ENCODE data around the gene ADAMTS12. TPM values are rescaled to one million over a fixed set of nuclear protein-coding genes. Genes with fewer than 3 reads are reported as not detected.
A peak's percentile ranks its signal among the peaks of the same experiment; 100 is the strongest.

The ADAMTS12 gene
- total and polyA plus RNA-seq, 4 donors: 0.49 to 6.4 (median 2.3) TPM

GRCh38 chr5:33713136-33713765, 178.5 kb downstream of the ADAMTS12 start:
- Histone ChIP-seq H3K36me3 (ENCODE audit: control insufficient read depth in 4 of 4, insufficient read depth in 3 of 4, low read depth in 1 of 4, low read length in 3 of 4) (no peaks in the 10 kb centered on the region), H3K4me3 (ENCODE audit: low read depth in 1 of 3, low read length in 3 of 3) (no peak overlapping the region), H3K4me1 (ENCODE audit: control insufficient read depth in 4 of 4, insufficient read depth in 4 of 4, low read length in 3 of 4) (peaks cover 0 to 8% (median 4%) of the 10 kb centered on the region in 4 donors), H3K9me3 (ENCODE audit: control insufficient read depth in 4 of 4, low read length in 3 of 4) (peaks cover 0 to 3% (median 0%) of the 10 kb centered on the region in 4 donors), H3K27me3 (ENCODE audit: control insufficient read depth in 4 of 4, insufficient read depth in 4 of 4, low read length in 3 of 4) (no peaks in the 10 kb centered on the region), H3K27ac (ENCODE audit: low read depth in 1 of 2, low read length in 2 of 2) (no peak overlapping the region), H3K9ac (ENCODE audit: low read depth in 1 of 2, low read length in 2 of 2) (no peak overlapping the region)
- WGBS: 14% methylated on average over 2 of the region's 2 CpGs
- TF ChIP-seq TAF1 (conservative IDR thresholded peaks at IDR 0.05) (no peak), NR2F2 (IDR thresholded peaks at IDR 0.05) (no peak)
- DNase-seq (ENCODE audit: low spot score): no peak

GRCh38 chr5:33712664-33713063, 179.1 kb downstream of the ADAMTS12 start:
- Histone ChIP-seq H3K4me3 (ENCODE audit: low read depth in 1 of 3, low read length in 3 of 3) (no peak overlapping the region), H3K9me3 (ENCODE audit: control insufficient read depth in 4 of 4, low read length in 3 of 4) (peaks cover 0 to 3% (median 0%) of the 10 kb centered on the region in 4 donors), H3K9ac (ENCODE audit: low read depth in 1 of 2, low read length in 2 of 2) (no peak overlapping the region), H3K4me1 (ENCODE audit: control insufficient read depth in 4 of 4, insufficient read depth in 4 of 4, low read length in 3 of 4) (peaks cover 0 to 8% (median 4%) of the 10 kb centered on the region in 4 donors), H3K36me3 (ENCODE audit: control insufficient read depth in 4 of 4, insufficient read depth in 3 of 4, low read depth in 1 of 4, low read length in 3 of 4) (no peaks in the 10 kb centered on the region), H3K27ac (ENCODE audit: low read depth in 1 of 2, low read length in 2 of 2) (no peak overlapping the region), H3K27me3 (ENCODE audit: control insufficient read depth in 4 of 4, insufficient read depth in 4 of 4, low read length in 3 of 4) (no peaks in the 10 kb centered on the region)
- TF ChIP-seq RAD21 (IDR thresholded peaks at IDR 0.05) (no peak), YY1 (IDR thresholded peaks at IDR 0.05) (peak; percentile 15), GABPA (IDR thresholded peaks at IDR 0.05 in 1 of 2, conservative IDR thresholded peaks at IDR 0.05 in 1 of 2) (no peak), RXRA (IDR thresholded peaks at IDR 0.05) (peak; percentile 26 to 34), NR2F2 (IDR thresholded peaks at IDR 0.05) (no peak), SP1 (IDR thresholded peaks at IDR 0.05) (no peak), ATF3 (IDR thresholded peaks at IDR 0.05) (no peak), ZBTB33 (IDR thresholded peaks at IDR 0.05) (no peak), HNF4A (conservative IDR thresholded peaks at IDR 0.05) (peak in 1 of 2 donors; percentile 68), MAX (IDR thresholded peaks at IDR 0.05) (no peak), JUND (IDR thresholded peaks at IDR 0.05) (no peak), REST (IDR thresholded peaks at IDR 0.05) (no peak), TAF1 (conservative IDR thresholded peaks at IDR 0.05) (no peak), FOXA2 (IDR thresholded peaks at IDR 0.05) (no peak), HNF4G (IDR thresholded peaks at IDR 0.05) (no peak), FOXA1 (IDR thresholded peaks at IDR 0.05) (no peak), CTCF (IDR thresholded peaks at IDR 0.05; ENCODE audit: low read depth, low read length, missing input control) (peak; percentile 32), EGR1 (IDR thresholded peaks at IDR 0.05; ENCODE audit: low read depth in 2 of 2) (no peak)
- DNase-seq (ENCODE audit: low spot score): no peak

Measured in liver (tissue), 9 donors.